Measurements from ENCODE around the gene ZNF710. TPM values are rescaled to one million over a fixed set of nuclear protein-coding genes. Genes with fewer than 3 reads are reported as not detected.

Gene ZNF710
- total RNA-seq, 2 experiments from 2014 or later = 13.8 to 19.0 TPM

DNA sequence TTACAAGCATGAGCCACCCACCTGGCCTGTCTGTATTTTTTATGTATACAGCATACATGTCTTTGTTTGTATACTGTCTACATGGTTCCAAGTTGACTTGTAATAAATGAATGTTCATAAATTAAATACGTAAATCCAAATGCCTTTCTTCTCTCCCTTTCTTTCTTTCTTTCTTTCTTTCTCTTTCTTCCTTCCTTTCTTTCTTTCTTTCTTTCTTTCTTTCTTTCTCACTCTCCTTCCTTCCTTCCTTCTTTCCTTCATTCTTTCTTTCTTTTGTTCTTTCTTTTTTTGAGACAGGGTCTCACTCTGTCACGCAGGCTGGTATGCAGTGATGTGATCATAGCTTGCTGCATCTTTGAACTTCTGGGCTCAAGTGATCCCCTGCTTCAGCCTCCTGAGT lies 17.1 kb upstream of the ZNF710 start:
- CTCF ChIA-PET (ENCODE audit: unreplicated experiment) = interaction anchor here (0.9 kb wide), 1 partner anchor 12 kb away, joined by 4 read pairs; no protein-coding TSS in a partner anchor

DNA sequence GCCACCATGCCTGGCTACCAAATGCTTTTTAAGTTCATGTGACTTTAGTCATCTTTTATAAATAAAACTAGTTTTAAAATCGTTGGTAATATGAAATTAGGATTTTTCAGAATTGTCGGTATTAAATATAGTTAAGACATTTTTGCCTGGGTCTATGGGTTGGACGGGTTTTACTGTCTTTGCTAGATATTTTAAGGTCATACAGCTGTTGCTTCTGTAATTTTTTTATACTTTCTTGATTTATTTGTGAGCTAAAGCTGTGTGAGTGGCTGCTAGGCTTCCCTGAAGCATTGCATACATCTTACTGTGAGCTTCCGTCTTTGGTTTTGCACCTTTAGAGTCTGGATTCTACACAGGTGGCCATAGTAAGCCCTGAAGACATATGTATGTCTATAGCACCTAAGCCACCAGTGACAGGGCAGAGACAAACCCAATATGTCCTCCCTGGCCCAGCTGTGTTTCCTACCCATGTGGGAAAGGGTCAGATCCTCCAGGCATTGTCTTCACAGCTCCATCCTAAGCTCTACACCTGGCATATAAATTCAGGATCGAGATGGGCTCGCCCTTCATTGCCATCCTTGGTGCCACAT lies 16.6 kb upstream of the ZNF710 start:
- peaks cover 12% of the 10 kb centered on the region; the same call in 1 of the 2 replicates for H3K9me3 ChIP-seq (ENCODE audit: low read length)
- no peaks in the 10 kb centered on the region for H4K20me1 ChIP-seq (ENCODE audit: insufficient read depth, low read length)
- no peaks in the 10 kb centered on the region for H3K4me1 ChIP-seq (ENCODE audit: insufficient read depth, low read length, poor library complexity, severe bottlenecking)
- no peaks in the 10 kb centered on the region for H3K36me3 ChIP-seq (ENCODE audit: insufficient read depth, low read length)
- H3K27ac ChIP-seq (ENCODE audit: low read depth, low read length, poor library complexity, severe bottlenecking) = no peak overlapping the region
- no peak for DNase-seq (ENCODE audit: low spot score)
- BruUV-seq (replicated peaks) = no TSS peak
- CTCF ChIA-PET (ENCODE audit: unreplicated experiment) = interaction anchor here (0.9 kb wide), 1 partner anchor 13 kb away, joined by 4 read pairs; no protein-coding TSS in a partner anchor
- H3K9me2 ChIP-seq (ENCODE audit: insufficient read depth, low read length) = no peaks in the 10 kb centered on the region
- intact Hi-C loops (cut with micrococcal nuclease; ENCODE audit: unreplicated experiment) = no loop called here
- H2AFZ ChIP-seq (ENCODE audit: low read length) = no peak overlapping the region
- no peak overlapping the region for H3K4me3 ChIP-seq (ENCODE audit: low read depth, low read length, poor library complexity, severe bottlenecking)
- H3K4me2 ChIP-seq (ENCODE audit: low read length) = no peak overlapping the region
- TF ChIP-seq, protein P1, sequence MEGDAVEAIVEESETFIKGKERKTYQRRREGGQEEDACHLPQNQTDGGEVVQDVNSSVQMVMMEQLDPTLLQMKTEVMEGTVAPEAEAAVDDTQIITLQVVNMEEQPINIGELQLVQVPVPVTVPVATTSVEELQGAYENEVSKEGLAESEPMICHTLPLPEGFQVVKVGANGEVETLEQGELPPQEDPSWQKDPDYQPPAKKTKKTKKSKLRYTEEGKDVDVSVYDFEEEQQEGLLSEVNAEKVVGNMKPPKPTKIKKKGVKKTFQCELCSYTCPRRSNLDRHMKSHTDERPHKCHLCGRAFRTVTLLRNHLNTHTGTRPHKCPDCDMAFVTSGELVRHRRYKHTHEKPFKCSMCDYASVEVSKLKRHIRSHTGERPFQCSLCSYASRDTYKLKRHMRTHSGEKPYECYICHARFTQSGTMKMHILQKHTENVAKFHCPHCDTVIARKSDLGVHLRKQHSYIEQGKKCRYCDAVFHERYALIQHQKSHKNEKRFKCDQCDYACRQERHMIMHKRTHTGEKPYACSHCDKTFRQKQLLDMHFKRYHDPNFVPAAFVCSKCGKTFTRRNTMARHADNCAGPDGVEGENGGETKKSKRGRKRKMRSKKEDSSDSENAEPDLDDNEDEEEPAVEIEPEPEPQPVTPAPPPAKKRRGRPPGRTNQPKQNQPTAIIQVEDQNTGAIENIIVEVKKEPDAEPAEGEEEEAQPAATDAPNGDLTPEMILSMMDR (conservative IDR thresholded peaks at IDR 0.05; ENCODE audit: low read length) = no peak
- TF ChIP-seq EZH2phosphoT487 (IDR thresholded peaks at IDR 0.05; ENCODE audit: borderline replicate concordance, low read depth, low read length) = no peak
- no peaks in the 10 kb centered on the region for H3K79me2 ChIP-seq (ENCODE audit: insufficient read depth, low read depth, low read length)
- POLR2A ChIA-PET = interaction anchor here (0.6 to 1.2 kb wide), 4 partner anchors 13 to 94 kb away, joined by 3 to 4 read pairs (median 3); no protein-coding TSS in a partner anchor

More for the DNA sequence above, 17.1 kb upstream of the ZNF710 start:
- no peak overlapping the region for H3K27ac ChIP-seq (ENCODE audit: low read depth, low read length, poor library complexity, severe bottlenecking)
- no TSS peak for BruUV-seq (replicated peaks)
- intact Hi-C loops (cut with micrococcal nuclease; ENCODE audit: unreplicated experiment) = no loop called here
- no peak for DNase-seq (ENCODE audit: low spot score)
- H3K4me2 ChIP-seq (ENCODE audit: low read length) = no peak overlapping the region
- peaks cover 12% of the 10 kb centered on the region; the same call in 1 of the 2 replicates for H3K9me3 ChIP-seq (ENCODE audit: low read length)
- no peaks in the 10 kb centered on the region for H3K79me2 ChIP-seq (ENCODE audit: insufficient read depth, low read depth, low read length)
- no peaks in the 10 kb centered on the region for H3K36me3 ChIP-seq (ENCODE audit: insufficient read depth, low read length)
- H3K9me2 ChIP-seq (ENCODE audit: insufficient read depth, low read length) = no peaks in the 10 kb centered on the region
- H4K20me1 ChIP-seq (ENCODE audit: insufficient read depth, low read length) = no peaks in the 10 kb centered on the region
- H3K4me3 ChIP-seq (ENCODE audit: low read depth, low read length, poor library complexity, severe bottlenecking) = no peak overlapping the region
- POLR2A ChIA-PET = no interaction called here
- TF ChIP-seq, protein P1 (conservative IDR thresholded peaks at IDR 0.05; ENCODE audit: low read length) = no peak
- TF ChIP-seq EZH2phosphoT487 (IDR thresholded peaks at IDR 0.05; ENCODE audit: borderline replicate concordance, low read depth, low read length) = no peak
- no peaks in the 10 kb centered on the region for H3K4me1 ChIP-seq (ENCODE audit: insufficient read depth, low read length, poor library complexity, severe bottlenecking)
- no peak overlapping the region for H2AFZ ChIP-seq (ENCODE audit: low read length)

- H3K36me3 ChIP-seq (ENCODE audit: insufficient read depth, low read length) = no peaks in the 10 kb centered on the region
- no TSS peak for BruUV-seq (replicated peaks)
- H4K20me1 ChIP-seq (ENCODE audit: insufficient read depth, low read length) = no peaks in the 10 kb centered on the region
- H3K4me3 ChIP-seq (ENCODE audit: low read depth, low read length, poor library complexity, severe bottlenecking) = no peak overlapping the region
- no peak overlapping the region for H3K4me2 ChIP-seq (ENCODE audit: low read length)
- H3K27ac ChIP-seq (ENCODE audit: low read depth, low read length, poor library complexity, severe bottlenecking) = no peak overlapping the region
- H3K9me3 ChIP-seq (ENCODE audit: low read length) = peaks cover 12% of the 10 kb centered on the region; the same call in 1 of the 2 replicates
- POLR2A ChIA-PET = interaction anchor here (0.6 to 1.2 kb wide), 5 partner anchors 14 to 142 kb away, joined by 3 to 4 read pairs (median 3); no protein-coding TSS in a partner anchor
- intact Hi-C loops (cut with micrococcal nuclease; ENCODE audit: unreplicated experiment) = no loop called here
- DNase-seq (ENCODE audit: low spot score) = no peak
- TF ChIP-seq, protein P1 (conservative IDR thresholded peaks at IDR 0.05; ENCODE audit: low read length) = no peak
- TF ChIP-seq EZH2phosphoT487 (IDR thresholded peaks at IDR 0.05; ENCODE audit: borderline replicate concordance, low read depth, low read length) = no peak
- H3K9me2 ChIP-seq (ENCODE audit: insufficient read depth, low read length) = no peaks in the 10 kb centered on the region
- H2AFZ ChIP-seq (ENCODE audit: low read length) = no peak overlapping the region
- CTCF ChIA-PET (ENCODE audit: unreplicated experiment) = interaction anchor here (0.9 kb wide), 1 partner anchor 13 kb away, joined by 4 read pairs; no protein-coding TSS in a partner anchor
- no peaks in the 10 kb centered on the region for H3K79me2 ChIP-seq (ENCODE audit: insufficient read depth, low read depth, low read length)
- no peaks in the 10 kb centered on the region for H3K4me1 ChIP-seq (ENCODE audit: insufficient read depth, low read length, poor library complexity, severe bottlenecking)
Observed at GRCh38 chr15:89985111-89985510, 16.0 kb upstream of the ZNF710 start.

Data from OCI-LY7 (cell line).